HCT116 (cell line): Measurements from ENCODE around the gene GNPDA2. TPM values are rescaled to one million over a fixed set of nuclear protein-coding genes. Genes with fewer than 3 reads are reported as not detected.
A peak's percentile ranks its signal among the peaks of the same experiment; 100 is the strongest.

Experiments
- ATAC-seq: fragments of 200-7000 bp; cut with Tn5 transposase; 2 replicates; pipeline ENCODE4 v1.9.1; 2020; ENCODE audit warnings: mild to moderate bottlenecking, moderate library complexity
- BruUV-seq: library from RNA; stranded (reverse); fragments of 400-500 nt; replicated peaks from 2 replicates; lab custom pipeline; 2021; lab: Mats Ljungman, UMichigan
- CTCF ChIA-PET: fragments of 300-600 bp; sonication (Branson Sonifier 250); formaldehyde crosslinking; loops from one replicate; lab custom pipeline; 2021; ENCODE audit warnings: antibody characterized with exemption; lab: Charles Lee
- POLR2A ChIA-PET: fragments of 300-600, 350-600 bp; sonication (Branson Sonifier 250); formaldehyde crosslinking; loops from one replicate; lab custom pipeline; 2021; ENCODE audit warnings: antibody characterized with exemption; lab: Charles Lee
- RAD21 ChIA-PET, 2 experiments: fragments of 300-600 bp; sonication (Branson Sonifier 250); formaldehyde crosslinking; loops; one replicate each; lab custom pipeline; 2023; ENCODE audit warnings: low total read pairs in 2 of 2; ENCODE audit not compliant: uncharacterized antibody in 2 of 2, unreplicated experiment in 2 of 2, low non-redundant PET in 1 of 2; lab: Charles Lee
- DNase-seq: peaks from one replicate; pipeline ENCODE4 v3.0.0-alpha.2; 2010; ENCODE audit warnings: low read depth, low spot score
- H2AFZ ChIP-seq: fragments of 200-600 bp; shearing (Covaris generic), sonication (generic); 2 replicates; pipeline ENCODE4 v1.6.1; 2017; ENCODE audit warnings: low read depth, mixed run types, mixed read lengths, antibody characterized with exemption, low read length; ENCODE audit not compliant: poor library complexity, severe bottlenecking
- H3K27ac ChIP-seq: 2 replicates; pipeline ENCODE4 v1.5.1; 2012; ENCODE audit warnings: low read depth, low read length
- H3K27me3 ChIP-seq: fragments of 200-600 bp; sonication (generic); 2 replicates; pipeline ENCODE4 v1.6.1; 2016; ENCODE audit warnings: mixed run types, low read length, mixed read lengths; ENCODE audit not compliant: insufficient read depth
- H3K36me3 ChIP-seq, 2 experiments: fragments of 200-500 bp in 1 of 2; fragments of 200-600 bp in 1 of 2; sonication (Bioruptor generic) in 1 of 2; sonication (generic) in 1 of 2; 2 replicates each; pipeline versions ENCODE4 v1.5.1 to v1.6.1; 2014 to 2016; ENCODE audit warnings: low read length in 2 of 2, inconsistent platforms in 1 of 2, mixed read lengths in 1 of 2, mixed run types in 1 of 2; ENCODE audit not compliant: insufficient read depth in 2 of 2, control insufficient read depth in 1 of 2
- H3K4me1 ChIP-seq, 2 experiments: fragments of 200-600 bp in 1 of 2; sonication (generic) in 1 of 2; 2 replicates each; pipeline versions ENCODE4 v1.5.1 to v1.6.1; 2012 to 2017; ENCODE audit warnings: low read length in 2 of 2, inconsistent platforms in 1 of 2, mild to moderate bottlenecking in 1 of 2, mixed read lengths in 1 of 2, mixed run types in 1 of 2, moderate library complexity in 1 of 2; ENCODE audit not compliant: insufficient read depth in 2 of 2, control insufficient read depth in 1 of 2
- H3K4me2 ChIP-seq: fragments of 200-600 bp; sonication (generic); 2 replicates; pipeline ENCODE4 v1.6.1; 2017; ENCODE audit warnings: mixed run types, low read length, mixed read lengths
- H3K4me3 ChIP-seq, 2 experiments: fragments of 200-600 bp in 1 of 2; sonication (generic) in 1 of 2; replicated peaks in 1 of 2; 2 replicates each; pipeline ENCODE4 v1.5.1; 2011 to 2016; ENCODE audit warnings: low read length in 2 of 2, control low read depth in 1 of 2, low read depth in 1 of 2, mild to moderate bottlenecking in 1 of 2, mixed read lengths in 1 of 2, mixed run types in 1 of 2
- H3K79me2 ChIP-seq: fragments of 200-600 bp; sonication (generic); 2 replicates; pipeline ENCODE4 v1.6.1; 2017; ENCODE audit warnings: mild to moderate bottlenecking, mixed run types, low read length, moderate library complexity, mixed read lengths; ENCODE audit not compliant: insufficient read depth
- H3K9ac ChIP-seq: fragments of 200-600 bp; sonication (generic); 2 replicates; pipeline ENCODE4 v1.6.1; 2016; ENCODE audit warnings: low read length, mixed read lengths
- H3K9me2 ChIP-seq: fragments of 200-600 bp; sonication (generic), shearing (Covaris generic); 2 replicates; pipeline ENCODE4 v1.6.1; 2017; ENCODE audit warnings: mixed run types, mild to moderate bottlenecking, moderate library complexity; ENCODE audit not compliant: insufficient read depth
- H3K9me3 ChIP-seq, 2 experiments: fragments of 200-500 bp in 1 of 2; fragments of 200-600 bp in 1 of 2; sonication (Bioruptor generic) in 1 of 2; sonication (generic) in 1 of 2; 2 replicates each; pipeline ENCODE4 v1.6.1; 2014 to 2017; ENCODE audit warnings: low read length in 2 of 2, mixed read lengths in 2 of 2, inconsistent platforms in 1 of 2, low read depth in 1 of 2, mild to moderate bottlenecking in 1 of 2, mixed run types in 1 of 2, moderate library complexity in 1 of 2; ENCODE audit not compliant: control insufficient read depth in 1 of 2, insufficient read depth in 1 of 2
- H4K20me1 ChIP-seq: fragments of 200-600 bp; sonication (generic), shearing (Covaris generic); 2 replicates; pipeline ENCODE4 v1.6.1; 2017; ENCODE audit warnings: mixed run types, mild to moderate bottlenecking, moderate library complexity; ENCODE audit not compliant: insufficient read depth
- CBX3 ChIP-seq: IDR thresholded peaks from 2 replicates; pipeline ENCODE4 v1.6.1; 2012; ENCODE audit warnings: low read depth
- CEBPB ChIP-seq: IDR thresholded peaks from 2 replicates; pipeline ENCODE4 v1.6.1; 2012; ENCODE audit warnings: low read depth
- EGR1 ChIP-seq: IDR thresholded peaks from 2 replicates; pipeline ENCODE4 v1.6.1; 2012; ENCODE audit warnings: low read depth
- ELF1 ChIP-seq: IDR thresholded peaks from 2 replicates; pipeline ENCODE4 v1.6.1; 2012; ENCODE audit warnings: low read depth, borderline replicate concordance
- EZH2 ChIP-seq: fragments of 200-600 bp; sonication (generic); IDR thresholded peaks from 2 replicates; pipeline ENCODE4 v1.6.1; 2017; ENCODE audit warnings: antibody characterized with exemption, mixed run types
- FOSL1 ChIP-seq: IDR thresholded peaks from 2 replicates; pipeline ENCODE4 v1.6.1; 2012; ENCODE audit warnings: low read depth
- SIN3A ChIP-seq: IDR thresholded peaks from 2 replicates; pipeline ENCODE4 v1.6.1; 2012; ENCODE audit warnings: low read depth
- SP1 ChIP-seq: IDR thresholded peaks from 2 replicates; pipeline ENCODE4 v1.6.1; 2012; ENCODE audit warnings: low read depth
- YY1 ChIP-seq: IDR thresholded peaks from 2 replicates; pipeline ENCODE4 v1.6.1; 2011; ENCODE audit warnings: low read length, low read depth, moderate library complexity, mild to moderate bottlenecking; ENCODE audit not compliant: insufficient replicate concordance; ENCODE audit errors: extremely low read depth
- intact Hi-C: fragments of 100-400 bp; cut with micrococcal nuclease; formaldehyde crosslinking; loops from 2 replicates; pipeline ENCODE4 v1.10.0; 2022
- total RNA-seq: library from RNA; stranded (reverse); gene quantifications from one replicate; pipeline ENCODE4 v1.2.1, GENCODE V29; 2021; ENCODE audit not compliant: unreplicated experiment
- TF ChIP-seq, protein P1 (sequence below): IDR thresholded peaks from 2 replicates; pipeline ENCODE4 v1.6.1; 2012
- TF ChIP-seq, protein P2 (sequence below): IDR thresholded peaks from 2 replicates; pipeline ENCODE4 v1.6.1; 2012; ENCODE audit warnings: low read depth
- TF ChIP-seq, protein P3 (sequence below): IDR thresholded peaks from 2 replicates; pipeline ENCODE4 v1.6.1; 2011; ENCODE audit warnings: mild to moderate bottlenecking, low read length, moderate library complexity; ENCODE audit not compliant: insufficient replicate concordance; ENCODE audit errors: extremely low read depth

Gene GNPDA2
- total RNA-seq, 1 experiment from 2014 or later, result 15.8 TPM

DNA sequence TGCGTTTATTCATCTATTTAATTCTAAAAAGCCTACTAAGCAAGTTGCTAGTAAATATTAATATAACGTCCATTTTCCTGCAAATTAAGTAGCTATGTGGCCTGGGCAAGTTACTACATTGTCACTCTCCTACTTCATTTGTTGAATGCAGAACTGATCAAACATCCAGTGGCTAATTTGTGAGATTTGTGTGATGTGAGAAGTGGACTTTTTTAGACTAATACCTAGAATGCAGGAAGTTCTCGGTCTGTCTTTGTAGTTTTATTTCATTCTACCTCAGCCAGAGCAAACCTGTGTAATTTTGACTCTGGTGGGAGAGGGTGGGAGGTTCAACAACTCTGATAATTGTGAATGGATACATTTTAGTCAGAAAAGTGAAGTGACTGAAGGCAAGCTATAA is 47.3 kb downstream of the GNPDA2 start:
- Histone ChIP-seq H3K79me2 (peaks cover 55% of the 10 kb centered on the region), H3K27ac (peak overlapping the region; percentile 79), H3K4me1 (peaks cover 3 to 13% of the 10 kb centered on the region in 2 experiments; a peak in 3 of 4 replicates), H3K27me3 (no peaks in the 10 kb centered on the region), H3K9me2 (no peaks in the 10 kb centered on the region), H3K9me3 (no peaks in the 10 kb centered on the region), H2AFZ (peak overlapping the region; percentile 27), H3K4me3 (peak overlapping the region; percentile 91 to 96), H4K20me1 (no peaks in the 10 kb centered on the region), H3K4me2 (peak overlapping the region; percentile 89), H3K36me3 (peaks cover 15 to 18% of the 10 kb centered on the region in 2 experiments), H3K9ac (peak overlapping the region; percentile 97)
- TF ChIP-seq CBX3, result no peak
- no peak for ATAC-seq
- intact Hi-C loops, result loop anchor here (2.0 kb wide), 1 partner anchor 44 kb away; no protein-coding TSS in a partner anchor
- DNase-seq, result no peak
- ChIA-PET CTCF (no interaction called here), RAD21 (no interaction called here), POLR2A (interaction anchor here (0.7 to 2.0 kb wide), 2 partner anchors 22 to 31 kb away, joined by 3 to 4 read pairs; no protein-coding TSS in a partner anchor)
- BruUV-seq, result TSS peak; percentile 47

DNA sequence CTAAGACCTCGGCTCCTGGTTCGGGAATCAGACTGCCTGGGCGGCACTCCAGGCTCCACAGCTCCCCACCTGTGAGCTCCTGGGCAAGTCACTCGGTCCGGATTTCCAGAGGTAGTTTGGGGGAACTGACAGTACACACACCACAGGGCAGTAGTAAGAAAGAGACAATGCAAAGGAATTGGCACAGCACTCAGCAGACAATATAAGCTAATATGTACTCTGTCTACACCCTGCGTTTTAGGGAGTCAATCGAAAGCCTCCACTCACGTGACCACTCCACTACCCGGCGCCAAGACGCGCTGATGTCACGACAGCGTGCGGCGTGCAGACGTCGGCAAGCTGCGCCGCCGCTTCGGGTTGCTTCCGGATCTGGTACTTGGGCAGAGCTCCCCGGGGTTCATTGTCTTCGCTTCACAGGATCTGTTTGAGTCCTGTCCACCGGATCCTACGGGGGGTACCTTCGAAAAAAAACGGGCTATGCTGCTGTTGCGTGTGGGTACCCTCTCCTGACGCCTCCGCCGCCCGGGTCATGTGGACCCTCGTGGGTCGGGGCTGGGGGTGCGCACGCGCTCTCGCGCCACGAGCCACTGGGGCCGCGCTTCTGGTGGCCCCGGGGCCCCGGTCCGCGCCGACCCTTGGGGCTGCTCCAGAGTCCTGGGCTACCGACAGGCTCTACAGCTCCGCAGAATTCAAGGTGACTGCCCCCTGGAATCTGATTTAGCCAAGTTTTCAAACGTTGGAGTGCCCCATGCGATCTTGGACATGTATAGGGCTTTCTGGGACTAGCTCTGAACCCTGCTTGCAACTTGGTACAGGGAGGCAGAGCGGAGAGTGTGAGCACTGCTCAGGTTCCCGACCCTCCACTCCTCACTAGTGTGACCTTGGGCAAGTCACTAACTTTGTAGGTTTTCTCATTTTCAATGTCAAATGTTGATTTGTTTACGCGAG is 48.0 kb downstream of the GNPDA2 start, which contains the start of gene GUF1:
Gene GUF1 (plus strand): TSS at position 327 of the 948 bp plus-strand sequence. CDS start 203 bp downstream, at position 530.
- Histone ChIP-seq H3K9me3 (no peaks in the 10 kb centered on the region), H3K36me3 (peaks cover 12 to 13% of the 10 kb centered on the region in 2 experiments), H3K4me1 (peaks cover 3 to 13% of the 10 kb centered on the region in 2 experiments; a peak in 3 of 4 replicates), H2AFZ (peak within 1 kb of the TSS; percentile 86), H3K9ac (peak within 1 kb of the TSS; percentile 97), H3K27ac (peak within 1 kb of the TSS; percentile 79), H4K20me1 (no peaks in the 10 kb centered on the region), H3K9me2 (no peaks in the 10 kb centered on the region), H3K79me2 (peaks cover 51% of the 10 kb centered on the region), H3K4me2 (peak within 1 kb of the TSS; percentile 89), H3K27me3 (no peaks in the 10 kb centered on the region), H3K4me3 (peak within 1 kb of the TSS; percentile 91 to 96)
- RAD21 ChIA-PET, result no interaction called here
- DNase-seq, result peak; percentile 79
- intact Hi-C loops, result loop anchor here (2.0 kb wide), 1 partner anchor 44 kb away; no protein-coding TSS in a partner anchor
- POLR2A ChIA-PET, result interaction anchor here (0.7 to 2.0 kb wide), 7 partner anchors 10 to 41 kb away, joined by 3 to 7 read pairs (median 3); no protein-coding TSS in a partner anchor
- ATAC-seq, result peak; percentile 93
- BruUV-seq, result no TSS peak
- CTCF ChIA-PET, result no interaction called here
- TF ChIP-seq SP1 (0 out of 2 replicates have a peak, but pooled peaks have one; percentile 23), SIN3A (0 out of 2 replicates have a peak, but pooled peaks have one; percentile 60), EZH2 (no peak), FOSL1 (no peak), EGR1 (no peak), CEBPB (no peak), ELF1 (peak; percentile 90), YY1 (peak; percentile 19)
- TF ChIP-seq, protein P1, sequence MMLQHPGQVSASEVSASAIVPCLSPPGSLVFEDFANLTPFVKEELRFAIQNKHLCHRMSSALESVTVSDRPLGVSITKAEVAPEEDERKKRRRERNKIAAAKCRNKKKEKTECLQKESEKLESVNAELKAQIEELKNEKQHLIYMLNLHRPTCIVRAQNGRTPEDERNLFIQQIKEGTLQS, result no peak
- TF ChIP-seq, protein P2, sequence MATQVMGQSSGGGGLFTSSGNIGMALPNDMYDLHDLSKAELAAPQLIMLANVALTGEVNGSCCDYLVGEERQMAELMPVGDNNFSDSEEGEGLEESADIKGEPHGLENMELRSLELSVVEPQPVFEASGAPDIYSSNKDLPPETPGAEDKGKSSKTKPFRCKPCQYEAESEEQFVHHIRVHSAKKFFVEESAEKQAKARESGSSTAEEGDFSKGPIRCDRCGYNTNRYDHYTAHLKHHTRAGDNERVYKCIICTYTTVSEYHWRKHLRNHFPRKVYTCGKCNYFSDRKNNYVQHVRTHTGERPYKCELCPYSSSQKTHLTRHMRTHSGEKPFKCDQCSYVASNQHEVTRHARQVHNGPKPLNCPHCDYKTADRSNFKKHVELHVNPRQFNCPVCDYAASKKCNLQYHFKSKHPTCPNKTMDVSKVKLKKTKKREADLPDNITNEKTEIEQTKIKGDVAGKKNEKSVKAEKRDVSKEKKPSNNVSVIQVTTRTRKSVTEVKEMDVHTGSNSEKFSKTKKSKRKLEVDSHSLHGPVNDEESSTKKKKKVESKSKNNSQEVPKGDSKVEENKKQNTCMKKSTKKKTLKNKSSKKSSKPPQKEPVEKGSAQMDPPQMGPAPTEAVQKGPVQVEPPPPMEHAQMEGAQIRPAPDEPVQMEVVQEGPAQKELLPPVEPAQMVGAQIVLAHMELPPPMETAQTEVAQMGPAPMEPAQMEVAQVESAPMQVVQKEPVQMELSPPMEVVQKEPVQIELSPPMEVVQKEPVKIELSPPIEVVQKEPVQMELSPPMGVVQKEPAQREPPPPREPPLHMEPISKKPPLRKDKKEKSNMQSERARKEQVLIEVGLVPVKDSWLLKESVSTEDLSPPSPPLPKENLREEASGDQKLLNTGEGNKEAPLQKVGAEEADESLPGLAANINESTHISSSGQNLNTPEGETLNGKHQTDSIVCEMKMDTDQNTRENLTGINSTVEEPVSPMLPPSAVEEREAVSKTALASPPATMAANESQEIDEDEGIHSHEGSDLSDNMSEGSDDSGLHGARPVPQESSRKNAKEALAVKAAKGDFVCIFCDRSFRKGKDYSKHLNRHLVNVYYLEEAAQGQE, result no peak
- TF ChIP-seq, protein P3, sequence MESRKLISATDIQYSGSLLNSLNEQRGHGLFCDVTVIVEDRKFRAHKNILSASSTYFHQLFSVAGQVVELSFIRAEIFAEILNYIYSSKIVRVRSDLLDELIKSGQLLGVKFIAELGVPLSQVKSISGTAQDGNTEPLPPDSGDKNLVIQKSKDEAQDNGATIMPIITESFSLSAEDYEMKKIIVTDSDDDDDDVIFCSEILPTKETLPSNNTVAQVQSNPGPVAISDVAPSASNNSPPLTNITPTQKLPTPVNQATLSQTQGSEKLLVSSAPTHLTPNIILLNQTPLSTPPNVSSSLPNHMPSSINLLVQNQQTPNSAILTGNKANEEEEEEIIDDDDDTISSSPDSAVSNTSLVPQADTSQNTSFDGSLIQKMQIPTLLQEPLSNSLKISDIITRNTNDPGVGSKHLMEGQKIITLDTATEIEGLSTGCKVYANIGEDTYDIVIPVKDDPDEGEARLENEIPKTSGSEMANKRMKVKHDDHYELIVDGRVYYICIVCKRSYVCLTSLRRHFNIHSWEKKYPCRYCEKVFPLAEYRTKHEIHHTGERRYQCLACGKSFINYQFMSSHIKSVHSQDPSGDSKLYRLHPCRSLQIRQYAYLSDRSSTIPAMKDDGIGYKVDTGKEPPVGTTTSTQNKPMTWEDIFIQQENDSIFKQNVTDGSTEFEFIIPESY, result no peak
